Liver (tissue), 9 donors: ENCODE data around the gene OPN5. TPM values are rescaled to one million over a fixed set of nuclear protein-coding genes. Genes with fewer than 3 reads are reported as not detected.

Experiments used
- DNase-seq: peaks from one replicate; pipeline ENCODE4 v3.0.0-alpha.2; 2017; ENCODE audit warnings: low spot score
- H3K27ac ChIP-seq, 2 donors: one replicate each; pipeline ENCODE4 v1.7.0; 2013; ENCODE audit warnings: inconsistent platforms in 2 of 2, low read length in 2 of 2, control low read depth in 1 of 2, low read depth in 1 of 2, mild to moderate bottlenecking in 1 of 2
- H3K27me3 ChIP-seq, 4 donors: one replicate each; pipeline versions ENCODE4 v1.6.1 to v1.7.0; 2013; ENCODE audit warnings: low read length in 3 of 4, inconsistent platforms in 1 of 4, mild to moderate bottlenecking in 1 of 4, moderate library complexity in 1 of 4; ENCODE audit not compliant: control insufficient read depth in 4 of 4, insufficient read depth in 4 of 4
- H3K36me3 ChIP-seq, 4 donors: one replicate each; pipeline versions ENCODE4 v1.6.1 to v1.7.0; 2013; ENCODE audit warnings: low read length in 3 of 4, mild to moderate bottlenecking in 3 of 4, low read depth in 1 of 4, moderate library complexity in 1 of 4; ENCODE audit not compliant: control insufficient read depth in 4 of 4, insufficient read depth in 3 of 4
- H3K4me1 ChIP-seq, 4 donors: one replicate each; pipeline versions ENCODE4 v1.6.1 to v1.7.0; 2013; ENCODE audit warnings: low read length in 3 of 4, mild to moderate bottlenecking in 3 of 4, moderate library complexity in 1 of 4; ENCODE audit not compliant: control insufficient read depth in 4 of 4, insufficient read depth in 4 of 4
- H3K4me3 ChIP-seq, 3 donors: one replicate each; pipeline versions ENCODE4 v1.6.1 to v1.7.0; 2013; ENCODE audit warnings: low read length in 3 of 3, control low read depth in 1 of 3, low read depth in 1 of 3, mild to moderate bottlenecking in 1 of 3
- H3K9ac ChIP-seq, 2 donors: one replicate each; pipeline ENCODE4 v1.7.0; 2013; ENCODE audit warnings: low read length in 2 of 2, mild to moderate bottlenecking in 2 of 2, moderate library complexity in 2 of 2, control low read depth in 1 of 2, low read depth in 1 of 2
- H3K9me3 ChIP-seq, 4 donors: one replicate each; pipeline versions ENCODE4 v1.6.1 to v1.7.0; 2013; ENCODE audit warnings: low read length in 3 of 4; ENCODE audit not compliant: control insufficient read depth in 4 of 4
- ATF3 ChIP-seq: IDR thresholded peaks from 2 replicates; pipeline ENCODE4 v1.6.1; 2016; ENCODE audit warnings: antibody characterized with exemption
- CTCF ChIP-seq: fragments of 150-350 bp; IDR thresholded peaks from 2 replicates; pipeline ENCODE4 v1.5.1; 2017; ENCODE audit warnings: improper control_type of control experiment, low read depth, low read length; ENCODE audit not compliant: missing input control
- EGR1 ChIP-seq, 2 donors: IDR thresholded peaks; 2 replicates each; pipeline ENCODE4 v1.6.1; 2016 to 2018; ENCODE audit warnings: antibody characterized with exemption in 2 of 2, low read depth in 2 of 2
- FOXA1 ChIP-seq: IDR thresholded peaks from 2 replicates; pipeline ENCODE4 v1.6.1; 2016; ENCODE audit warnings: antibody characterized with exemption
- FOXA2 ChIP-seq: IDR thresholded peaks from 2 replicates; pipeline ENCODE4 v1.6.1; 2016; ENCODE audit warnings: antibody characterized with exemption
- GABPA ChIP-seq, 2 donors: IDR thresholded peaks in 1 of 2; conservative IDR thresholded peaks in 1 of 2; 2 replicates each; pipeline ENCODE4 v1.6.1; 2016; ENCODE audit warnings: antibody characterized with exemption in 2 of 2, mild to moderate bottlenecking in 1 of 2, moderate library complexity in 1 of 2
- HNF4A ChIP-seq, 2 donors: conservative IDR thresholded peaks; 2 replicates each; pipeline ENCODE4 v1.6.1; 2016; ENCODE audit warnings: antibody characterized with exemption in 2 of 2, mild to moderate bottlenecking in 2 of 2
- JUND ChIP-seq, 2 donors: IDR thresholded peaks; 2 replicates each; pipeline ENCODE4 v1.6.1; 2016; ENCODE audit warnings: antibody characterized with exemption in 2 of 2
- MAX ChIP-seq: IDR thresholded peaks from 2 replicates; pipeline ENCODE4 v1.6.1; 2016; ENCODE audit warnings: antibody characterized with exemption
- NR2F2 ChIP-seq: IDR thresholded peaks from 2 replicates; pipeline ENCODE4 v1.6.1; 2016; ENCODE audit warnings: antibody characterized with exemption
- RAD21 ChIP-seq, 2 donors: IDR thresholded peaks; 2 replicates each; pipeline ENCODE4 v1.6.1; 2016; ENCODE audit warnings: antibody characterized with exemption in 2 of 2, mild to moderate bottlenecking in 2 of 2
- RXRA ChIP-seq, 2 donors: IDR thresholded peaks; 2 replicates each; pipeline ENCODE4 v1.6.1; 2017 to 2018; ENCODE audit warnings: antibody characterized with exemption in 2 of 2, mild to moderate bottlenecking in 1 of 2
- SP1 ChIP-seq: IDR thresholded peaks from 2 replicates; pipeline ENCODE4 v1.6.1; 2018; ENCODE audit warnings: antibody characterized with exemption, mild to moderate bottlenecking
- TAF1 ChIP-seq: conservative IDR thresholded peaks from 2 replicates; pipeline ENCODE4 v1.6.1; 2016; ENCODE audit warnings: antibody characterized with exemption, mild to moderate bottlenecking
- YY1 ChIP-seq: IDR thresholded peaks from 2 replicates; pipeline ENCODE4 v1.6.1; 2016; ENCODE audit warnings: antibody characterized with exemption, mild to moderate bottlenecking
- ZBTB33 ChIP-seq: IDR thresholded peaks from 2 replicates; pipeline ENCODE4 v1.6.1; 2016; ENCODE audit warnings: antibody characterized with exemption
- WGBS: extraction: QIAGEN DNeasy Blood & Tissue Kit; methylation state at CpG from one replicate; pipeline ENCODE4 v1.1.7; 2013; 5-methylcytosine and 5-hydroxymethylcytosine counted together
- polyA plus RNA-seq, 2 donors: library from polyadenylated mRNA; stranded (reverse) in 1 of 2; unstranded in 1 of 2; fragments of 200-250 nt in 1 of 2; fragments of >200 nt in 1 of 2; fragmentation: Nextera tagmentation in 1 of 2; extraction: Ambion mirVana in 1 of 2; gene quantifications; one replicate each; pipeline versions ENCODE4 v1.2.1 to v1.2.3, GENCODE V29; 2013 to 2015
- total RNA-seq, 2 donors: library from RNA; depleted of rRNA; stranded (reverse); fragments of >200 nt; gene quantifications; one replicate each; pipeline ENCODE4 v1.2.3, GENCODE V29; 2014
- TF ChIP-seq, protein P1 (sequence below): IDR thresholded peaks from 2 replicates; pipeline ENCODE4 v1.6.1; 2016; ENCODE audit warnings: antibody characterized with exemption, mild to moderate bottlenecking
- donor health status: healthy.
- donor health status: healthy.
- donor health status: healthy.
- donor health status: healthy.
- donor health status: healthy.

Gene OPN5
- total and polyA plus RNA-seq, 4 donors, result not detected

GRCh38 chr6:47811443-47811842, 29.6 kb downstream of the OPN5 start:
- no peak for DNase-seq
- Histone ChIP-seq H3K9me3 (no peaks in the 10 kb centered on the region), H3K4me3 (no peak overlapping the region), H3K27me3 (no peaks in the 10 kb centered on the region), H3K36me3 (no peaks in the 10 kb centered on the region), H3K4me1 (no peaks in the 10 kb centered on the region), H3K27ac (no peak overlapping the region), H3K9ac (no peak overlapping the region)
- TF ChIP-seq ATF3, result no peak
- TF ChIP-seq EGR1 (IDR thresholded peaks at IDR 0.05; ENCODE audit: low read depth in 2 of 2), result no peak
- TF ChIP-seq SP1, result no peak
- TF ChIP-seq MAX, result no peak
- no peak for TF ChIP-seq FOXA1
- no peak for TF ChIP-seq JUND (IDR thresholded peaks at IDR 0.05)
- TF ChIP-seq CTCF, result no peak
- TF ChIP-seq TAF1, result no peak
- TF ChIP-seq RXRA (IDR thresholded peaks at IDR 0.05), result no peak
- TF ChIP-seq YY1, result no peak
- no peak for TF ChIP-seq FOXA2
- no peak for TF ChIP-seq GABPA (IDR thresholded peaks at IDR 0.05 in 1 of 2, conservative IDR thresholded peaks at IDR 0.05 in 1 of 2)
- TF ChIP-seq NR2F2, result no peak
- TF ChIP-seq HNF4A (conservative IDR thresholded peaks at IDR 0.05), result no peak
- TF ChIP-seq ZBTB33, result no peak
- 72% methylated on average over 3 of the region's 3 CpGs for WGBS

GRCh38 chr6:47817749-47818148, 35.9 kb downstream of the OPN5 start:
- no peak for TF ChIP-seq GABPA (IDR thresholded peaks at IDR 0.05 in 1 of 2, conservative IDR thresholded peaks at IDR 0.05 in 1 of 2)
- TF ChIP-seq RAD21 (IDR thresholded peaks at IDR 0.05), result no peak
- no peak overlapping the region for H3K9ac ChIP-seq
- no peak overlapping the region for H3K27ac ChIP-seq
- no peaks in the 10 kb centered on the region for H3K36me3 ChIP-seq
- no peak for DNase-seq
- H3K4me3 ChIP-seq, result no peak overlapping the region
- no peaks in the 10 kb centered on the region for H3K27me3 ChIP-seq
- no peaks in the 10 kb centered on the region for H3K9me3 ChIP-seq
- 88% methylated on average over 4 of the region's 4 CpGs for WGBS
- no peaks in the 10 kb centered on the region for H3K4me1 ChIP-seq

DNA sequence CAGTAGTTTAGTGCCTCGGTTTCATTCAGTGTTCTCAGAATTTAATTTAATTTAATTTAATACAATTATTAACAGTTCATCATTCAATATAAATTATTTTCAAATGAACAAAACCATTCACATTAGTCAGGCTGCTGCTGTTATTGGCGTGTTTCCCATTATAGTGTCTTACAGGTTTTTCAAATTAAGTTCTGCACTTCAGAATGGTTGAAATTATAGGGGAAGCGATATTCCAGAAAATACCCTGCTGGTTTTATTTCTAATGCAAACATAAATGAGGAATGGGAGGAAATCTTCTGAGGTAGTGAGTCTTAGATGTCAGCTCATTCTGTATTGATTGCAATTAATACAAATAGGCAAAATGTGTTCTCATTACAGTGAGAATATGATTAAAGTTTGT, 37.6 kb downstream of the OPN5 start:
- no peak for TF ChIP-seq TAF1
- TF ChIP-seq, protein P1, sequence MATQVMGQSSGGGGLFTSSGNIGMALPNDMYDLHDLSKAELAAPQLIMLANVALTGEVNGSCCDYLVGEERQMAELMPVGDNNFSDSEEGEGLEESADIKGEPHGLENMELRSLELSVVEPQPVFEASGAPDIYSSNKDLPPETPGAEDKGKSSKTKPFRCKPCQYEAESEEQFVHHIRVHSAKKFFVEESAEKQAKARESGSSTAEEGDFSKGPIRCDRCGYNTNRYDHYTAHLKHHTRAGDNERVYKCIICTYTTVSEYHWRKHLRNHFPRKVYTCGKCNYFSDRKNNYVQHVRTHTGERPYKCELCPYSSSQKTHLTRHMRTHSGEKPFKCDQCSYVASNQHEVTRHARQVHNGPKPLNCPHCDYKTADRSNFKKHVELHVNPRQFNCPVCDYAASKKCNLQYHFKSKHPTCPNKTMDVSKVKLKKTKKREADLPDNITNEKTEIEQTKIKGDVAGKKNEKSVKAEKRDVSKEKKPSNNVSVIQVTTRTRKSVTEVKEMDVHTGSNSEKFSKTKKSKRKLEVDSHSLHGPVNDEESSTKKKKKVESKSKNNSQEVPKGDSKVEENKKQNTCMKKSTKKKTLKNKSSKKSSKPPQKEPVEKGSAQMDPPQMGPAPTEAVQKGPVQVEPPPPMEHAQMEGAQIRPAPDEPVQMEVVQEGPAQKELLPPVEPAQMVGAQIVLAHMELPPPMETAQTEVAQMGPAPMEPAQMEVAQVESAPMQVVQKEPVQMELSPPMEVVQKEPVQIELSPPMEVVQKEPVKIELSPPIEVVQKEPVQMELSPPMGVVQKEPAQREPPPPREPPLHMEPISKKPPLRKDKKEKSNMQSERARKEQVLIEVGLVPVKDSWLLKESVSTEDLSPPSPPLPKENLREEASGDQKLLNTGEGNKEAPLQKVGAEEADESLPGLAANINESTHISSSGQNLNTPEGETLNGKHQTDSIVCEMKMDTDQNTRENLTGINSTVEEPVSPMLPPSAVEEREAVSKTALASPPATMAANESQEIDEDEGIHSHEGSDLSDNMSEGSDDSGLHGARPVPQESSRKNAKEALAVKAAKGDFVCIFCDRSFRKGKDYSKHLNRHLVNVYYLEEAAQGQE, result no peak
- TF ChIP-seq JUND (IDR thresholded peaks at IDR 0.05), result no peak
- TF ChIP-seq GABPA (IDR thresholded peaks at IDR 0.05 in 1 of 2, conservative IDR thresholded peaks at IDR 0.05 in 1 of 2), result no peak
- TF ChIP-seq NR2F2, result no peak
- TF ChIP-seq FOXA1, result no peak
- no peak for TF ChIP-seq ATF3
- TF ChIP-seq SP1, result no peak
- TF ChIP-seq YY1, result no peak
- TF ChIP-seq CTCF, result no peak
- no peak for TF ChIP-seq FOXA2
- no peaks in the 10 kb centered on the region for H3K36me3 ChIP-seq
- DNase-seq, result no peak
- H3K4me3 ChIP-seq, result no peak overlapping the region
- H3K4me1 ChIP-seq, result no peaks in the 10 kb centered on the region
- peaks cover 0 to 4% (median 0%) of the 10 kb centered on the region in 4 donors for H3K27me3 ChIP-seq
- WGBS, result 78% methylated on average over 3 of the region's 3 CpGs
- H3K9me3 ChIP-seq, result no peaks in the 10 kb centered on the region
- H3K9ac ChIP-seq, result no peak overlapping the region
- H3K27ac ChIP-seq, result no peak overlapping the region
